K562 (cell line): ENCODE measurements around the gene LPA. TPM values are rescaled to one million over a fixed set of nuclear protein-coding genes. Genes with fewer than 3 reads are reported as not detected.

ENCODE experiments used
- ATAC-seq: fragments of 200-7000 bp; cut with Tn5 transposase; 3 replicates; pipeline ENCODE4 v1.9.1; 2020; ENCODE audit warnings: moderate library complexity
- BruUV-seq: library from RNA; stranded (reverse); fragments of 400-500 nt; replicated peaks from 2 replicates; lab custom pipeline; 2021; lab: Mats Ljungman, UMichigan
- CTCF ChIA-PET: fragments of 300-600 bp; formaldehyde crosslinking; extraction: SDS; loops from one replicate; lab custom pipeline; 2021; ENCODE audit warnings: low intra/inter-chr PET ratio; lab: Yijun Ruan, JAX
- POLR2A ChIA-PET: fragments of 300-600, 350-650 bp; sonication (Branson Sonifier 250); formaldehyde crosslinking; extraction: SDS; loops from one replicate; lab custom pipeline; 2021; ENCODE audit warnings: antibody characterized with exemption, inconsistent platforms; lab: Yijun Ruan, JAX
- DNase-seq, 4 experiments: peaks; one replicate each; pipeline versions ENCODE4 v3.0.0 to v3.0.0-alpha.2; 2011 to 2018; ENCODE audit warnings: low spot score in 3 of 4, mixed read lengths in 3 of 4; ENCODE audit errors: extremely low read depth in 1 of 4
- FAIRE-seq: peaks from 2 replicates; lab custom pipeline; 2011; peaks lifted over from hg19 to GRCh38; lab: Jason Lieb, UNC
- H2AFZ ChIP-seq: 2 replicates; pipeline ENCODE4 v1.6.0; 2011; ENCODE audit warnings: low read depth, low read length, control low read depth, inconsistent platforms
- H3K27ac ChIP-seq: fragments of 200-600 bp; 3 replicates; pipeline ENCODE4 v1.8.0; 2011; ENCODE audit warnings: low read depth, mild to moderate bottlenecking, control low read depth, inconsistent platforms, low read length, moderate library complexity, mixed read lengths; ENCODE audit errors: extremely low read depth
- H3K27me3 ChIP-seq, 2 experiments: fragments of 300-600 bp in 1 of 2; 2 replicates in 1 of 2; 3 replicates in 1 of 2; pipeline versions ENCODE4 v1.6.0 to v1.8.0; 2011; ENCODE audit warnings: inconsistent platforms in 2 of 2, low read length in 2 of 2, mild to moderate bottlenecking in 1 of 2, mixed read lengths in 1 of 2, moderate library complexity in 1 of 2; ENCODE audit not compliant: control insufficient read depth in 2 of 2, insufficient read depth in 2 of 2
- H3K36me3 ChIP-seq: fragments of 300-600 bp; 3 replicates; pipeline ENCODE4 v1.8.0; 2011; ENCODE audit warnings: mild to moderate bottlenecking, low read length, inconsistent platforms; ENCODE audit not compliant: control insufficient read depth, insufficient read depth
- H3K4me1 ChIP-seq, 2 experiments: fragments of 200-600 bp in 1 of 2; replicated peaks in 1 of 2; 2 replicates in 1 of 2; 3 replicates in 1 of 2; pipeline versions ENCODE4 v1.5.1 to v1.8.0; 2011; ENCODE audit warnings: inconsistent platforms in 2 of 2, low read length in 2 of 2, mild to moderate bottlenecking in 1 of 2, mixed read lengths in 1 of 2, moderate library complexity in 1 of 2; ENCODE audit not compliant: control insufficient read depth in 2 of 2, insufficient read depth in 2 of 2
- H3K4me2 ChIP-seq: 2 replicates; pipeline ENCODE4 v1.6.1; 2011; ENCODE audit warnings: low read length, control low read depth, inconsistent platforms, mixed read lengths; ENCODE audit not compliant: insufficient read depth
- H3K4me3 ChIP-seq: fragments of 200-600 bp; sonication (generic), shearing (Covaris generic); 2 replicates; pipeline ENCODE4 v1.5.1; 2016; ENCODE audit warnings: control low read depth, inconsistent platforms
- H3K79me2 ChIP-seq: fragments of 200-600 bp; 3 replicates; pipeline ENCODE4 v1.8.0; 2011; ENCODE audit warnings: low read length, inconsistent platforms; ENCODE audit not compliant: control insufficient read depth, insufficient read depth
- H3K9ac ChIP-seq, 2 experiments: 2 replicates each; pipeline versions ENCODE4 v1.6.0 to v1.6.1; 2011; ENCODE audit warnings: low read depth in 2 of 2, low read length in 2 of 2, control low read depth in 1 of 2, inconsistent platforms in 1 of 2, mild to moderate bottlenecking in 1 of 2, mixed read lengths in 1 of 2; ENCODE audit not compliant: insufficient read depth in 1 of 2
- H3K9me1 ChIP-seq: one replicate; pipeline ENCODE4 v1.6.0; 2011; ENCODE audit warnings: inconsistent platforms, mild to moderate bottlenecking, low read length, moderate library complexity; ENCODE audit not compliant: control insufficient read depth, insufficient read depth
- H3K9me3 ChIP-seq: replicated peaks from 2 replicates; pipeline ENCODE4 v1.5.1; 2011; ENCODE audit warnings: low read depth, low read length, inconsistent platforms; ENCODE audit not compliant: control insufficient read depth, insufficient read depth
- H4K20me1 ChIP-seq: replicated peaks from 2 replicates; pipeline ENCODE4 v1.6.1; 2011; ENCODE audit warnings: low read length, inconsistent platforms, mixed read lengths; ENCODE audit not compliant: control insufficient read depth, insufficient read depth
- CTCF ChIP-seq, 3 experiments: IDR thresholded peaks in 2 of 3; conservative IDR thresholded peaks in 1 of 3; 2 replicates each; pipeline ENCODE4 v1.5.1; 2011 to 2012; ENCODE audit warnings: low read length in 3 of 3, mild to moderate bottlenecking in 3 of 3, control low read depth in 2 of 3, improper control_type of control experiment in 1 of 3, inconsistent platforms in 1 of 3, low read depth in 1 of 3, mixed read lengths in 1 of 3, moderate library complexity in 1 of 3; ENCODE audit not compliant: insufficient read depth in 2 of 3
- E2F5 ChIP-seq: sonication (generic); formaldehyde crosslinking; IDR thresholded peaks from 2 replicates; pipeline ENCODE4 v1.8.0; 2022; ENCODE audit warnings: mild to moderate bottlenecking, missing genetic modification reagents
- PKNOX1 ChIP-seq: fragments of 450-650 bp; IDR thresholded peaks from 2 replicates; pipeline ENCODE4 v1.6.1; 2016
- STAT5A ChIP-seq: IDR thresholded peaks from 2 replicates; pipeline ENCODE4 v1.6.1; 2012; ENCODE audit warnings: low read length, inconsistent platforms, borderline replicate concordance
- ZNF77 ChIP-seq: fragments of 250-450 bp; sonication (Bioruptor Pico); IDR thresholded peaks from 2 replicates; pipeline ENCODE4 v1.5.0; 2020
- WGBS: fragments of 100-300 bp; shearing (Covaris generic); methylation state at CpG from one replicate; pipeline ENCODE4 v1.1.6; 2016; ENCODE audit warnings: low coverage, mixed read lengths; ENCODE audit not compliant: insufficient coverage; ENCODE audit errors: missing lambda C conversion rate; 5-methylcytosine and 5-hydroxymethylcytosine counted together
- in situ Hi-C: fragments of 300-500 bp; cut with MboI; formaldehyde crosslinking; loops from 4 replicates; pipeline ENCODE4 v1.15.0; 2018; ENCODE audit warnings: inconsistent platforms, mixed read lengths
- intact Hi-C: fragments of 100-400 bp; cut with micrococcal nuclease; formaldehyde crosslinking; loops from 2 replicates; pipeline ENCODE4 v1.14.2; 2022
- polyA plus RNA-seq, 8 experiments: library from polyadenylated mRNA; depleted of rRNA in 4 of 8; stranded (reverse) in 5 of 8; unstranded in 3 of 8; fragments of >200 nt; fragmentation: Nextera tagmentation in 2 of 8; fragmentation: Illumina TruSeq in 1 of 8; extraction: Ambion mirVana in 2 of 8; extraction: Trizol in 1 of 8; gene quantifications; 2 replicates each; pipeline versions ENCODE4 v1.2.1 to v1.2.3, GENCODE V29; 2011 to 2014; ENCODE audit warnings: inconsistent platforms in 1 of 8, missing spikeins in 1 of 8
- total RNA-seq, 7 experiments: library from RNA; depleted of rRNA in 6 of 7; stranded (reverse); fragments of >200 nt in 6 of 7; fragmentation: Illumina TruSeq in 2 of 7; extraction: Trizol in 2 of 7; gene quantifications; 2 replicates each; pipeline versions ENCODE4 v1.2.1 to v1.2.3, GENCODE V29; 2011 to 2021; ENCODE audit warnings: low replicate concordance in 1 of 7

LPA gene
- total and polyA plus RNA-seq, 9 of the 15 experiments (the other 6 are each of a cell fraction or from before 2014, with no cell fraction given), result 0.01 to 0.18 (median 0.07) TPM; not detected in 6

- Histone ChIP-seq H3K36me3 (no peaks in the 10 kb centered on the region), H3K27ac (no peak overlapping the region), H3K4me1 (peaks cover 0 to 8% of the 10 kb centered on the region in 2 experiments; a peak in 2 of 5 replicates), H3K4me3 (no peak overlapping the region), H3K9me1 (no peaks in the 10 kb centered on the region), H3K9me3 (no peaks in the 10 kb centered on the region), H2AFZ (no peak overlapping the region), H3K9ac (no peak overlapping the region), H3K79me2 (no peaks in the 10 kb centered on the region), H3K4me2 (no peak overlapping the region), H3K27me3 (peaks cover 2 to 6% of the 10 kb centered on the region in 2 experiments; a peak in 2 of 5 replicates), H4K20me1 (no peaks in the 10 kb centered on the region)
- in situ Hi-C loops (no loop called here), intact Hi-C loops (no loop called here)
- ATAC-seq (peak; percentile 87), FAIRE-seq (no peak), DNase-seq (peak; percentile 26 to 51 (median 40))
- ChIA-PET POLR2A (no interaction called here), CTCF (no interaction called here)
- TF ChIP-seq PKNOX1, result no peak
- TF ChIP-seq ZNF77 (CRISPR knock-in tag), result no peak
- peak; percentile 28 to 47 (median 33); a peak in 2 of 6 replicates for TF ChIP-seq CTCF (IDR thresholded peaks at IDR 0.05 in 2 of 3, conservative IDR thresholded peaks at IDR 0.05 in 1 of 3; ENCODE audit: insufficient read depth in 2 of 3, low read depth in 1 of 3, low read length in 3 of 3)
- TF ChIP-seq E2F5, result no peak
- no peak for TF ChIP-seq STAT5A
- BruUV-seq, result no TSS peak
- WGBS, result 25% methylated on average over 14 of the region's 14 CpGs
These were observed 15.3 kb upstream of the LPA start for GRCh38 chr6:160679402-160679769.
